ENCODE measurements around the gene PTCD2.

The PTCD2 gene

DNA sequence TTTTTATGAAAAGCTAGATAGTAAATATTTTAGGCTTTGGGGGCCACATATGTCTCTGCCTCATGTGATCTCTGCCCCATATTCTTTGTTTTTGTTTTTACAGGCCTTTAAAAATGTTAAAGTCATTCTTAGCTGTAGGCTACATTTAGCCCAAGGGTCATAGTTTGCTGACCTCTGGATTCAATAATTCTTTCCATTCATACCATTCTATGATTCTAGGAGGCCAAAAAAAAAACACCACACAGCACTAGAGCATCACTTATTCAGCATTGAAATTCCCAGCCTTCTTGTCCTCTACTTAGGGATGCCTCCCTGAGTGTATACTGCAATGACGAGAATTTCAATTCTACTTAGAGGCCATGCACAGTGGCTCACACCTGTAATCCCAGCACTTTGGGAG, 17.0 kb downstream of the PTCD2 start:
- Mint-ChIP-seq H3K4me1 (ENCODE audit: low read depth) (no peaks in the 10 kb centered on the region), H3K36me3 (ENCODE audit: low read depth) (peaks cover 75% of the 10 kb centered on the region), H3K27ac (no peak overlapping the region), H3K4me3 (no peak overlapping the region), H3K9me3 (no peaks in the 10 kb centered on the region), H3K27me3 (no peaks in the 10 kb centered on the region)
- intact Hi-C loops (cut with micrococcal nuclease): no loop called here

DNA sequence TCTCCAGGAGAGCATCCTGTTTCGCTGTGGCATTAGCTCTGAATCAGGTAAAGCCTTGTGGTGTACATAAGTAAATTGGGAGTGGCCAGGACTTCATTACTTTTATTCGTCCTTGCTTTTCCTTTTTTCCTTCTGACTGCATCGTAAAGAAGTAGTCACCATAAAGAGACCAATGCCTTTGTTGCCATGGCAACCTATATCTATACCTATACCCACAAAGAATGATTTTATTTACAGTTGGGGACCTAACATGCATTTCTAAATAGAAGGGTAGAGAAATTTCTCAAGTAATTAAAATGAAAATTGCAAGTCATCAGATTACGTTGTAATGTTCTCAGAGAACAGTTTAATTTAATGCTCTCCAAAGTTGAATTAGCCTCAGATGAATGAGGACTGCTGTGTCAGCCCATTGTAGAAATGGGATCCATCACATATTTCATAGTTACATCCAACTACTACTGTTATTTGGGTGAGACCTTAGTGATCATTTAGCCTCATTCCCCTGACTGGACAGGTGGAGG, 18.6 kb downstream of the PTCD2 start:
- H3K4me3 Mint-ChIP-seq: no peak overlapping the region
- intact Hi-C loops (cut with micrococcal nuclease): no loop called here
- no peaks in the 10 kb centered on the region for H3K9me3 Mint-ChIP-seq
- H3K36me3 Mint-ChIP-seq (ENCODE audit: low read depth): peaks cover 79% of the 10 kb centered on the region
- no peak overlapping the region for H3K27ac Mint-ChIP-seq
- no peaks in the 10 kb centered on the region for H3K4me1 Mint-ChIP-seq (ENCODE audit: low read depth)
- H3K27me3 Mint-ChIP-seq: no peaks in the 10 kb centered on the region

DNA sequence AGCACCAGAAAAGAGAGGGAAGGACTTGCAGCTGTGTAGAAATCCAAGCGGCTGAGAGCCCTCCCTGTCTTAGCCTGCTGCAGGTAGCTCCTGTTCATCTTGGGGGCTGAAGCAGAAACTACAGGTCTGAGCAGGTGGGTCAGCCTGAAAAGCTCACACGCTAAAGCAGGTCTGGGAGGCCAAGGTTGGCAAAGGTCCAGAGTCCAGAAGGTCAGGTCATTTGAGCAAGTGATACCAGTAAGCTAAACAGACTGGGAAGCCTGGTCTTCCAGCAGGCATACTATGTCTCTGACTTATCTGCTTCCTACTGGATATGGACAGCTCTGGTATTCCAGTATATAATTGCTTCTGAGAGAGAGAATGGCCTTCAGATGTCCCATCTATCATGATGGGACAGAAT, 26.2 kb downstream of the PTCD2 start:
- H3K9me3 Mint-ChIP-seq: peaks cover 4% of the 10 kb centered on the region
- H3K4me3 Mint-ChIP-seq: no peak overlapping the region
- H3K4me1 Mint-ChIP-seq (ENCODE audit: low read depth): peaks cover 28% of the 10 kb centered on the region
- intact Hi-C loops (cut with micrococcal nuclease): no loop called here
- H3K36me3 Mint-ChIP-seq (ENCODE audit: low read depth): peaks cover 37% of the 10 kb centered on the region
- no peaks in the 10 kb centered on the region for H3K27me3 Mint-ChIP-seq
- H3K27ac Mint-ChIP-seq: no peak overlapping the region

DNA sequence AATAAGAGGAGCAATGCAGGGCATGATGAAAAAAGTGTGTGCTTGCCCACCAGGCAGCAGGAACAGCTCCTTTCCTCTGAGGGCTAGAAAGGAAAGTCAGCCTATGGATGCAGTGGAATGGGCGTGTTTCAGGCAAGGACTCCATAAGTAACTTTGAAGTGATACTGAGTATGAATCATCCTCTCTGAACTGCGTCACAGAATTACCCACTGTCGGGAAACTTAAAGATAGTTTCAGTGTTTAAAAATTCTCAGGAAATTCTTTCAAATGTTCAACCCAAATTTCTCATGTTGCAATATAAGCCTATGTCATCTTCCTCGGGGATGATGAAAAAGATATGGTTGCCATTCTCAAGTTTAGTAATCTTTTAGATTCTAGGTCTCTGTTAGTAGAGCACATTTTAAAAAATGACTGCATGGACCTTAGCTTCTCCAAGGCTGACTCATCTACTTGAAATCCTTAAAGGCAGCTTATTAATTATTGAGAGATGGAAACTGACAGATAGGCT, 27.7 kb downstream of the PTCD2 start:
- no peaks in the 10 kb centered on the region for H3K27me3 Mint-ChIP-seq
- peaks cover 40% of the 10 kb centered on the region for H3K4me1 Mint-ChIP-seq (ENCODE audit: low read depth)
- H3K36me3 Mint-ChIP-seq (ENCODE audit: low read depth): peaks cover 31% of the 10 kb centered on the region
- no peak overlapping the region for H3K27ac Mint-ChIP-seq
- intact Hi-C loops (cut with micrococcal nuclease): no loop called here
- peaks cover 7% of the 10 kb centered on the region for H3K9me3 Mint-ChIP-seq
- H3K4me3 Mint-ChIP-seq: no peak overlapping the region

DNA sequence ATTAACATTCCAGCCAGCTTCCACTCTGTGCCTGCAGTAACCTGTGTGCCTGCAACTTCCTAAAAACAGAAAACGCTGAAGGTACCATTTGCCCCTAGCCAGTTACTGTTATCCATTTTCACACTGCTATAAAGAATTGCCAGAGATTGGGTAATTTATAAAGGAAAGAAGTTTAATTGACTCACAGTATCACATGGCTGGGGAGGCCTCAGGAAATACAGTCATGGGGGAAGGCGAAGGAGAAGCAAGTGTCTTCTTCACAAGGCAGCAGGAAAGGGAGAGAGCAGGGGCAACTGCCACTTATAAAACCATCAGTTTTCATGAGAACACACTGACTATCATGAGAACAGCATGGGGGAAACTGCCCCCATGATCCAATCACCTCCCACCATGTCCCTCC, 31.2 kb downstream of the PTCD2 start:
- intact Hi-C loops (cut with micrococcal nuclease): loop anchor here (10.0 kb wide), 2 partner anchors 263 to 463 kb away; partner anchors contain the start of gene TNPO1
- Mint-ChIP-seq H3K9me3 (peaks cover 7% of the 10 kb centered on the region), H3K27me3 (no peaks in the 10 kb centered on the region), H3K27ac (no peak overlapping the region), H3K4me1 (ENCODE audit: low read depth) (peaks cover 52% of the 10 kb centered on the region), H3K36me3 (ENCODE audit: low read depth) (no peaks in the 10 kb centered on the region), H3K4me3 (no peak overlapping the region)

DNA sequence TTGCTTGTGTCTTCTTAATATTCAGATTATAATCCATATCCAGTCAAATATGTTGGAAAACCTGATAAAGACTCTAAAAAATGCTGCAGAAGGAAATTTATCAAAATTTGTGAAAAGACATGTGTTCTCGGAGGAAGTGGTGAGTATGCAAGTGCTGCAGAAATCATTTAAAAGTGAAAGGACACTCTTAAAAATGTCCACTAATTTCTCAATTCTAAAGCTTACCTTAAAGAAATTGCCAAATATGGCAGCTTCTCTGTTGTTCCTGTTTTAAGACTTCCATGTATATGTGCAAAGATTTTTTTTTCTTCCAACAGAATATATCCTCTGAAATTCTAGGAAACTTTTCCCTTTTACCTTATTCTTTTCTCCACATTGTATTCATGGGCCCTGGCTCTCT, 32.4 kb downstream of the PTCD2 start:
- Mint-ChIP-seq H3K4me1 (ENCODE audit: low read depth) (peaks cover 41% of the 10 kb centered on the region), H3K9me3 (peaks cover 7% of the 10 kb centered on the region), H3K4me3 (no peak overlapping the region), H3K36me3 (ENCODE audit: low read depth) (no peaks in the 10 kb centered on the region), H3K27ac (no peak overlapping the region), H3K27me3 (no peaks in the 10 kb centered on the region)
- intact Hi-C loops (cut with micrococcal nuclease): loop anchor here (10.0 kb wide), 2 partner anchors 262 to 462 kb away; partner anchors contain the start of gene TNPO1

DNA sequence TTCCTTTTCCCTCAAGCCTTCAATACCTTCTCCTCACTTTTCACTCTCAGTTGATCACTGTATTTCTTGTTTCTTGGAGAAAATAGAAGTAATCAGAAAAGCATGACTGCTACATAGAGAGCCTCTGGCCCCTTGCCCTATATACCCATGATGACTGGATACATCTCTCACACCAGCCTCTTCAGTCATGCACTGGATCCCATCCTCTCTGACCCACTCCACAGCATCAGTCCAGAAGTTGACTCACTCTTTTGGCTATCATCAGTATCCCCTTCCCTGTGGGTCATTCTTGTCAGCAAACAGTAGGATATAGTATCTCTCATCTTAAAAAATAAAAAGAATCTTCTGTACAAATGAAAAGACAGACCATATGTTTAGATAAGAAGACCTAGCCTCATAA, 32.9 kb downstream of the PTCD2 start:
- Mint-ChIP-seq H3K9me3 (peaks cover 7% of the 10 kb centered on the region), H3K4me3 (no peak overlapping the region), H3K27ac (no peak overlapping the region), H3K36me3 (ENCODE audit: low read depth) (peaks cover 2% of the 10 kb centered on the region), H3K4me1 (ENCODE audit: low read depth) (peaks cover 39% of the 10 kb centered on the region), H3K27me3 (no peaks in the 10 kb centered on the region)
- intact Hi-C loops (cut with micrococcal nuclease): loop anchor here (10.0 kb wide), 2 partner anchors 262 to 462 kb away; partner anchors contain the start of gene TNPO1

DNA sequence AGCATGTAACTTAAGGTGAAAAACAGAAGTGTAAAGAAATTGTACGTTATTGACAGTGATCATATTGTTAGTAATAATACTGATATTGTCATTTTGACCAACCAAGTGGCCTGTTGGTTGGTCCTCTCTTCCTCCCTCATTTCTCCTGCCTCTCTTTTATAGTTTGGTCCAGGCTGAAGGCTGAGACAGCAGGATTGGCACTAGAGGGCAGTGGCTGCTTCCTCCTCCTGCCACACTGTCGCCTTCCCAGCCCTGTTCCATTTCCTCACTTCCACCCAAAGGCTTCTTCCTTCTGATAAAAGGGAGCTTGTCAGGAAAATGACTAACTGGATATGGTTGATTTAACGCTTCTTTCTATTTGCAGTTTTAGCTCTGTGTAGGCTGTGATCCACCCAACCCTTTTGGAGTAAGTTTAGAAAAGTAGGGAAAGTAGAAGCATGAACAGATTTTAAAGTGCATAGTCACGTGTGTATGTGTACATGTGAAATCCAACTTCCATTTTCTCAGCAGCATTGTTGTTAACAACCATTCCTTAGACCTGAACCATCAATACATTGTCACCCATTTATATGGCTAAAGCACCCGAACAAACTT, 35.6 kb downstream of the PTCD2 start:
- peaks cover 40% of the 10 kb centered on the region for H3K4me1 Mint-ChIP-seq (ENCODE audit: low read depth)
- H3K9me3 Mint-ChIP-seq: peaks cover 7% of the 10 kb centered on the region
- no peak overlapping the region for H3K4me3 Mint-ChIP-seq
- H3K27me3 Mint-ChIP-seq: no peaks in the 10 kb centered on the region
- peaks cover 22% of the 10 kb centered on the region for H3K36me3 Mint-ChIP-seq (ENCODE audit: low read depth)
- intact Hi-C loops (cut with micrococcal nuclease): loop anchor here (10.0 kb wide), 2 partner anchors 259 to 459 kb away; partner anchors contain the start of gene TNPO1
- H3K27ac Mint-ChIP-seq: no peak overlapping the region

DNA sequence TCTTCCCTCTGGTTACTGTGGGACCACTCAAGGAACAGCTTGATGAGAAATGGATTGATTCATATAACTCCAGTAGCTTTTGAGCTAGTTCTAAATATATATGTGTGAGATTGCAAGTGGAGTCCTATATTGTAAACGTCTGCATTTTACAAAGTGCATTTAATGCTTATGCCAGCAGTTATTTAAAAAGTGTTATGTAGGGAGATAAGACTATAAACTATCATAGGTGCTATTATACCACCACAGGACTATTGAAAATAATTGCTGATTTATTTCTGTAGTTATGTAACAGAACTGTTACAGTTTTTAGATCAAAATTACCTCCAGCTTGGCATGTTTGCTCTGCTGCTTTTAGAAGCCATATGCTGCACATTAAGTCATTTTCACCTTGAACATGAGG, 36.2 kb downstream of the PTCD2 start:
- H3K36me3 Mint-ChIP-seq (ENCODE audit: low read depth): peaks cover 26% of the 10 kb centered on the region
- H3K4me3 Mint-ChIP-seq: no peak overlapping the region
- H3K9me3 Mint-ChIP-seq: peaks cover 5% of the 10 kb centered on the region
- H3K27me3 Mint-ChIP-seq: no peaks in the 10 kb centered on the region
- H3K27ac Mint-ChIP-seq: no peak overlapping the region
- intact Hi-C loops (cut with micrococcal nuclease): loop anchor here (10.0 kb wide), 2 partner anchors 258 to 458 kb away; partner anchors contain the start of gene TNPO1
- peaks cover 38% of the 10 kb centered on the region for H3K4me1 Mint-ChIP-seq (ENCODE audit: low read depth)

DNA sequence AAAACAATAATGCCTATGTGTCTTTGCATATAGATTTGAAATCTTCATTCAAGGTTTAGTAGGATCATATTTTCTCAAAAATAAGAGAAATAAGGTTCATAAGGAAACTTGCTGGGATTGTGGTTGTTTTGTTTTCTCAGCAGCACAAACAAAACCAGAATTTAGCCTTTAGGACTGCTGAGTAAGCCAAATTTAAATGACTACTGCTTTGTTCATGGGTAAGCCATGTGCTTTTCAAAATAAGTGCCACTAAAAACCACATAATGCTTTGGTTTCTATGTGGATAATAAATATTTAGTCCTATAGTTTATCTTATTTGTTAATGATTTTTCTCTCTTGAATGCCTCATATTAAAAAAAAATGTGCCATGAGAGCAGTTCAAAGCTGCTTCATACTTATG, 38.8 kb downstream of the PTCD2 start:
- Mint-ChIP-seq H3K27ac (peak overlapping the region; percentile 47), H3K27me3 (no peaks in the 10 kb centered on the region), H3K4me3 (no peak overlapping the region), H3K36me3 (ENCODE audit: low read depth) (peaks cover 45% of the 10 kb centered on the region), H3K4me1 (ENCODE audit: low read depth) (peaks cover 32% of the 10 kb centered on the region), H3K9me3 (peaks cover 17% of the 10 kb centered on the region)
- intact Hi-C loops (cut with micrococcal nuclease): loop anchor here (10.0 kb wide), 2 partner anchors 256 to 456 kb away; partner anchors contain the start of gene TNPO1

DNA sequence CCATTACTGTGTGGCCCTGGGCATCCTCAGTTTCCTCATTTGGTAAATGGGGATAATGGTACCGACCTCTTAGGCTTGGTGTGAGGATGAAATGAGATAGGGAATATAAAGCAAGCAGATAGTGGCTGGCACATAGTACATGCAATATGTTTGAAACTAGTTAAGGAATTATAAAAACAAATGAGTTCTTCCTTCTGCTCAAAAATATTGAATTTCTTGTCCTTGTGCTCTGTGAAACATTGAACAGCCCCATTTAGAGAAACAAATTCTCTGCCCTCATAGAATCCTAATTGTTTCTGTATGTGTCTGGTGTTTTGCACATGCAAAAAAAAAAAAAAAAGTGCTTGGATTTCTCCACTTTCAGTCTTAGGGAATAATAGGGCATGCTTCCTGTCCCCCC, 39.7 kb downstream of the PTCD2 start:
- peaks cover 45% of the 10 kb centered on the region for H3K36me3 Mint-ChIP-seq (ENCODE audit: low read depth)
- intact Hi-C loops (cut with micrococcal nuclease): loop anchor here (10.0 kb wide), 2 partner anchors 255 to 455 kb away; partner anchors contain the start of gene TNPO1

DNA sequence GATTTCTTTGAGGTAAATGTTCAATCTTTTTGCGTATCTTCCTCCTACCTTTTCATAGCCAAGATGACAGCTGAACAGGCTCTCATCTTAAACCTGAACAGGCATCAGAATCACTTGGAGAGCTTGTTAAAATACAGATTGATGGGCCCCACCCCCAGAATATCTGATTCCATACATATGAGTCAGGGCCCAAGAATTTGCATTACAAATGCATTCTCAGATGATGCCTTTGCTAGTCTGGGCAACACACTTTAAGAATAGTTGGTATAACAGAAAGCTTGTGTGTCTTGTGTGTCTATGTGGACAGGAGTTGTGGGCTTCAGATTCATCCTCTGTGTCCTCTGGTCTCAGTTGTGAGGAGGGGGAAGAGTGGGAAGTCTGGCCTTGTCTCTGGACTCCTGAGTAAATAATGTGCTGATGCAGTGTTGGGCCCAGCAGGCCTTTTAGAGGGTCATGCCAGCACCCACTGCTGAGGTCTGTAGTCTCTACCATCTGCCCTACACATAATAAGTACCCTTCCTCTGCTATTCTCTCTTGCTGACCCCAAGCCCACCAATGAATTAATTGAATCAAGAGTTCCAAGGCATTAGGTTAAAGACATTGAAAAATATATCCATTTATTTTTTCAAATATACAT, 43.1 kb downstream of the PTCD2 start:
- H3K9me3 Mint-ChIP-seq: peaks cover 17% of the 10 kb centered on the region
- H3K27ac Mint-ChIP-seq: peak overlapping the region; percentile 52
- H3K4me3 Mint-ChIP-seq: no peak overlapping the region
- intact Hi-C loops (cut with micrococcal nuclease): no loop called here
- H3K36me3 Mint-ChIP-seq (ENCODE audit: low read depth): peaks cover 41% of the 10 kb centered on the region
- no peaks in the 10 kb centered on the region for H3K27me3 Mint-ChIP-seq
- H3K4me1 Mint-ChIP-seq (ENCODE audit: low read depth): peaks cover 63% of the 10 kb centered on the region

More for the DNA sequence above, 39.7 kb downstream of the PTCD2 start:
- Mint-ChIP-seq H3K9me3 (peaks cover 17% of the 10 kb centered on the region), H3K27me3 (no peaks in the 10 kb centered on the region), H3K4me1 (ENCODE audit: low read depth) (peaks cover 42% of the 10 kb centered on the region), H3K27ac (peak overlapping the region; percentile 47), H3K4me3 (no peak overlapping the region)

DNA sequence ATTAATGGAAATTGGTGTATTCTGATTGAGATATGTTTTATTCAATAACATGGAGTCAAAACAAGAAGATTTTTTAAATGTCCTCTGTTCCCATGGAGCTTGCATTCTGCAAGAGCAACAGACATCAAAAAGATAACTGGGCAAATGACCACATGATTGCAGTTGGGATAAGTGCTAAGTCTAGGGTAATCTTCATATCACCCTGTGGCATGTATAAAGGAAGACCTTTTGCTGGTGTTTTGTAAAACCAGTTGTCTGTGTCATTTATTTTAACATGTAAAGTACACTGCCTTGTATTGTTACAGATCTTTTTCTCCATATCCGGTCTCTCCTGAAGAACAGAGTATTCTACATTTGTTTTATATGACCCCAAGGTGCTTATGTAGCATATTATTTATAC, 44.0 kb downstream of the PTCD2 start:
- H3K27me3 Mint-ChIP-seq: no peaks in the 10 kb centered on the region
- H3K27ac Mint-ChIP-seq: peak overlapping the region; percentile 52
- H3K4me1 Mint-ChIP-seq (ENCODE audit: low read depth): peaks cover 67% of the 10 kb centered on the region
- H3K36me3 Mint-ChIP-seq (ENCODE audit: low read depth): peaks cover 37% of the 10 kb centered on the region
- intact Hi-C loops (cut with micrococcal nuclease): no loop called here
- H3K4me3 Mint-ChIP-seq: no peak overlapping the region
- H3K9me3 Mint-ChIP-seq: peaks cover 17% of the 10 kb centered on the region

DNA sequence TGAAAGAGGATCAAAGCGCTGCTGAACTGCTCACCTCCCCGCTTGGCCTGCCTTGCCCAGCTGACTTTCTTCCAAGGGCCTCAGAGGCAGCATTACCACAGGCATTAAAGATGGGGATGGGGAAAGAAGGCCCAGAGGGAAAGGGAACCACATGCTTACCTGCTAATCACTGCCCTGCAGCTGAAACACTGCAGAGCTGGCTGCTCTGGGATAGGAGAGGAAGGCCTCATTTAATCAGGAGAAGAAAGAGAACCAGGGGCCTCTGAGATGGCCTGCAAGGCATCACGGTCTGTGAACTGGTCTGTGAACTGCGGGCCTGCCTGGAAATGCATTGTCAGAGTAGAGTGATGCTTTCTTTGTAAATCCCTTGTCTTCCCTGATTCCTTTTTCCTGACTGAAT, 44.8 kb downstream of the PTCD2 start:
- Mint-ChIP-seq H3K27me3 (no peaks in the 10 kb centered on the region), H3K4me1 (ENCODE audit: low read depth) (peaks cover 67% of the 10 kb centered on the region), H3K9me3 (peaks cover 17% of the 10 kb centered on the region), H3K36me3 (ENCODE audit: low read depth) (peaks cover 29% of the 10 kb centered on the region), H3K4me3 (no peak overlapping the region), H3K27ac (peak overlapping the region; percentile 52)
- intact Hi-C loops (cut with micrococcal nuclease): loop anchor here (5.0 kb wide), 2 partner anchors 42 to 102 kb away; no protein-coding TSS in a partner anchor

Data from dendritic cell treated with granulocyte-macrophage colony-stimulating factor and Interleukin-4, amounts not matched to agents 40 ng/mL and 50 ng/mL, for 4 days (primary cell).